Kidney epithelial cell (primary cell): ENCODE results near the gene ACBD3. TPM values are rescaled to one million over a fixed set of nuclear protein-coding genes. Genes with fewer than 3 reads are reported as not detected.

ENCODE experiments used
- DNase-seq: peaks from one replicate; pipeline ENCODE4 v3.0.0-alpha.2; 2010; ENCODE audit warnings: low read depth
- H3K27me3 ChIP-seq: 2 replicates; pipeline ENCODE4 v1.6.0; 2011; ENCODE audit warnings: low read length; ENCODE audit not compliant: control insufficient read depth, insufficient read depth
- H3K36me3 ChIP-seq: 2 replicates; pipeline ENCODE4 v1.5.1; 2011; ENCODE audit warnings: low read length; ENCODE audit not compliant: control insufficient read depth, insufficient read depth
- H3K4me3 ChIP-seq: 2 replicates; pipeline ENCODE4 v1.5.1; 2011; ENCODE audit warnings: low read depth, mild to moderate bottlenecking, control low read depth, low read length
- total RNA-seq: library from RNA; depleted of rRNA; stranded (reverse); fragments of >200 nt; gene quantifications from 2 replicates; pipeline ENCODE4 v1.2.3, GENCODE V29; 2015
- TF ChIP-seq, protein P1 (sequence below): IDR thresholded peaks from 2 replicates; pipeline ENCODE4 v1.5.1; 2011; ENCODE audit warnings: mild to moderate bottlenecking, moderate library complexity, low read length, control low read depth, inconsistent platforms; ENCODE audit not compliant: insufficient read depth, poor library complexity, severe bottlenecking

ACBD3 gene
- total RNA-seq, 1 donor from 2014 or later, result 46.3 TPM

DNA sequence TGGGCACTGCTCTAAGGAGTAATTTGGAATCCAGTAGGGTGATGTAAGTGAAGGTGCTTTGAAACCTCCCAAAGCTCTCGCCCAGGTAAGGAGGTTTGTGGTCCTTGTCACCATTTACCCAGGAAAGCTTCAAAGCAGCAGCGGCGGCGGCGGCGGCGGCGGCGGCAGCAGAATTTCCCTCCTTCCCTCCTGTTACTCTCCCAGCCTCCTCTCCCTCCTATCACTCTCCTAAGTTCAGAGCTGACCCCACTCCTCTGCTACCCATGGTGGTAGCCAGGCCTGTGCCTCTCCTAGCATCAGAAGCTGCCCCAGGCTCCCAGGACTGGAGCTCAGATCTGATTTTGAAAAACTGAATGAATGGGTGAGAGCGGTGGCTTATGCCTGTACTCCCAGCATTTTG, 60.7 kb downstream of the ACBD3 start:
- no peaks in the 10 kb centered on the region for H3K27me3 ChIP-seq
- TF ChIP-seq, protein P1, sequence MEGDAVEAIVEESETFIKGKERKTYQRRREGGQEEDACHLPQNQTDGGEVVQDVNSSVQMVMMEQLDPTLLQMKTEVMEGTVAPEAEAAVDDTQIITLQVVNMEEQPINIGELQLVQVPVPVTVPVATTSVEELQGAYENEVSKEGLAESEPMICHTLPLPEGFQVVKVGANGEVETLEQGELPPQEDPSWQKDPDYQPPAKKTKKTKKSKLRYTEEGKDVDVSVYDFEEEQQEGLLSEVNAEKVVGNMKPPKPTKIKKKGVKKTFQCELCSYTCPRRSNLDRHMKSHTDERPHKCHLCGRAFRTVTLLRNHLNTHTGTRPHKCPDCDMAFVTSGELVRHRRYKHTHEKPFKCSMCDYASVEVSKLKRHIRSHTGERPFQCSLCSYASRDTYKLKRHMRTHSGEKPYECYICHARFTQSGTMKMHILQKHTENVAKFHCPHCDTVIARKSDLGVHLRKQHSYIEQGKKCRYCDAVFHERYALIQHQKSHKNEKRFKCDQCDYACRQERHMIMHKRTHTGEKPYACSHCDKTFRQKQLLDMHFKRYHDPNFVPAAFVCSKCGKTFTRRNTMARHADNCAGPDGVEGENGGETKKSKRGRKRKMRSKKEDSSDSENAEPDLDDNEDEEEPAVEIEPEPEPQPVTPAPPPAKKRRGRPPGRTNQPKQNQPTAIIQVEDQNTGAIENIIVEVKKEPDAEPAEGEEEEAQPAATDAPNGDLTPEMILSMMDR, result no peak

DNA sequence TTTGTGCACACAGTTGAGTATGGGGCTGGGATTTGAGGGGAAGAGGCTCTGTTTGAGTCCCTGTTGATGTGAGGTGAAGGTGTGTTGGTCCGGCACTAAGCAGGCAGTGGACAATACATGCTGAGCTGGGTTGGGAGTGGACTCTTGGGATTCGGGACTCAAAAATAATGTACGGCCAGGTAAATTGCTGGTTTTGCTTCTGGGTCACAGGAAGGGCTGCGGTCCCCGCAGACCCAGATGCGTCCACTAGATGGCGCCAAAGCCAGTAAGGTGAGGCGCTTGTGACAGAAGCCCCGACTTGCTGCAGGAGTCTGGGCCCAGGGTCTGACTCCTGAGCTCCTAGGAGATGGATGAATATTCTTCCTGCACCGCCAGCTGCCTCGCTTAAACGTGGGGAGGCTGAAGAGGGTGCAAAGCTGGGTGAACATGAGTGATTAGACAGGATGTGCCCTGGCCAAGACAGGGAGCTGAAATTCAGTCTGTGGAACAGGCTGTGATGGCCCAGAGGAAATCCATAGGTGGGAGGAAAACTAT, 61.4 kb downstream of the ACBD3 start:
- no peak for DNase-seq
- no peak overlapping the region for H3K4me3 ChIP-seq
- TF ChIP-seq, protein P1, result peak; percentile 97
- H3K36me3 ChIP-seq, result no peaks in the 10 kb centered on the region
- H3K27me3 ChIP-seq, result no peaks in the 10 kb centered on the region

More for the DNA sequence above, 60.7 kb downstream of the ACBD3 start:
- Histone ChIP-seq H3K4me3 (no peak overlapping the region), H3K36me3 (no peaks in the 10 kb centered on the region)
- no peak for DNase-seq

DNA sequence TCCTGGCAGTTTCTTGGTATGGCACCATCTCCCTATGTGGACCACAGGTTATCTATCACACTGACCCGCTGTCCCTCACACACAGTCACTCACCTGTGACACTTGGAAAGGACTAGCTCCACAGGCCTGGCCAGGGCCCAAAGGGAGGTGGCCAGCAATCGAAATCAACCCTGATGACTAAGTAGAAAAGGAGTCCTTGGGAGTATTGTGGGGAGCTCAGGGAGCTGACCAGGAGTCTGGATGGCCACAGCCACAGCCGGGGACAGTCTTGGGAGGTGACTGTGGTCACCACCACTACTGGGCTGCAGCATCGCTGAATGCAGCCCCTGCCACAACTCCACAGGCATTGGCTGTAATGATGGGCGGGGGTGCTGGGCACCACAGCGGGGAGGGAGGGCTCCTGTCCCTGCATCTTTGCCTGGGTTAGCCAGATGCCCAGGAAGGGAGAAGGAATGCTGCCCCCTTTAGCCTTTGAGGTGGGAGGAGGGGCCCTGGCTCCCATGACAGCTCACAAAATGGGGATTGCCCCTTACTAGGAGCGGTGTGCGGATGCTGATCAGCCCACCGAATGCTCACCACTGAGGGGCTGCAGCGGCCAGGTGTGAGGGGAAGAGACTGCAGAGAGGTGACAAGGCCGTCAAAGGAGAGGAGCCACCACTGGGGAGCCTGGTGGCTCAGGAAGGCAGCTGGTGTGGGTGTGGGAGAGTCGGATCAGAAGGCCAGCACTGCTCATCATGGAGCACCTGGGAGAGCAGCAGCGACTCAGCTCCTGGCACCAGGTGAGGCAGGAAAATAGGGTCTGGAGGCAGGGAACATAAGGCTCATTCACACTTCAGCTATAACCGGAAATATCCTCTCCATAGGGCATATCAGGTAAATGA, 62.7 kb downstream of the ACBD3 start:
- DNase-seq, result no peak
- Histone ChIP-seq H3K4me3 (no peak overlapping the region), H3K36me3 (no peaks in the 10 kb centered on the region), H3K27me3 (no peaks in the 10 kb centered on the region)
- TF ChIP-seq, protein P1, result no peak

DNA sequence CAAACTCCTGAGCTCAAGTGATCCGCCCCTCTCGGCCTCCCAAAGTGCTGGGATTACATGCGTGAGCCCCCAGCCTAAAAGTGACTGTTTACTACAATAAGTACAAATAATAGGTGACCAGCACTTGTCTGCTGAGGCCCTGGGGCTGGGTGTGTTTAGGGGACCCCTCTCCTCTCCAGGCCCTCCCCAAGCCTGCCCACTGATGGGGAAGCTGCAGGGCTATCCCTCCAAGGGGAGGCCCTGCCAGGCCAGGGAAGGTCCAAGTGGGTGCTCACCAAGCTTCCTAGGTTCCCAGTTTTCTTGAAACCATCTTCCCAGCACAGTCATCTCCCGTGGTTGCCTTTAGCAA, 63.4 kb downstream of the ACBD3 start:
- TF ChIP-seq, protein P1, result no peak
- no peak for DNase-seq
- Histone ChIP-seq H3K27me3 (no peaks in the 10 kb centered on the region), H3K36me3 (no peaks in the 10 kb centered on the region), H3K4me3 (no peak overlapping the region)

DNA sequence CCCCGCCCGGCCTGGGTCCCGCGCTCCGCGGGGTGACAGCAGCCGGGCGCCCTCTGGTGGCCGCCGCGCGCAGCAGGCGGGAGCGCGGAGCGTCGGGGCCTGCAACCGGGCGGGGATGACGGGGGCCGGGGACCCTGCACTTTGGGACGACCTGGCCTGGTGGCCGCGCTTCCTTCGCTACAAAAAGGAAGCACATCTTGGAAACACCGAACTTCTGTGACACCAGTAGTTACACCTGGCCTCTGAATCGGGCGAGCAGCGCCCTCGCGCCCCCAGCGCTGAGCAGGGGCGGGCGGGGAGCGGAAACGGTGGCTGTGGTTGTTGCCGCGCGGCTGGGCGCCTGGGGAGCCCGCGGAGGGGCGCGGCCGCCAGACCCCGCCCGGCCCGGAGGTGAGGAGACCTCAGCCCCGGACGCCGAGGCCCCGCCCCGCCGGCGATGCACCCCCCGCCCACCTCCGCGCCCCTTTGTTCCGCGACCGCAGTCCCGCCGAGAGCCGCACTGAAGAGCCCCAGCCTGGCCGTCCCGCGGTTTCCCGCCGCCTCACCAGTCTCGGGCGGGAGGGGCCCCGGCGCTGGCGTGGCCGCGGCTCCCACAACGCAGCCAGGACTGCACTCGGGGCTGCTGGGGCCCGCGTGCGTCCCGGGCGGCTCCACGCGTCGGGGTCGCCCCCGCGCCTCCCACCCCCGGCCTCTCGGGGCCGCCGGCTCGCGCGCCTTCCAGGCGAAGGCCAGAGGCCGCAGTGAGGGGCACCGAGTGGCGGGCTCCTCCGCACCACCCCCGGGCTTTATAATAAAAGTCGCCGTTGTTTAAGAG, 64.7 kb downstream of the ACBD3 start:
- H3K4me3 ChIP-seq, result peak overlapping the region; percentile 48
- no peaks in the 10 kb centered on the region for H3K27me3 ChIP-seq
- H3K36me3 ChIP-seq, result no peaks in the 10 kb centered on the region
- no peak for DNase-seq
- TF ChIP-seq, protein P1, result no peak
